SJSA1 (cell line): Measurements from ENCODE around the gene FAM171A1. TPM values are rescaled to one million over a fixed set of nuclear protein-coding genes. Genes with fewer than 3 reads are reported as not detected.
A peak's percentile ranks its signal among the peaks of the same experiment; 100 is the strongest.
"Not testable (repeated sequence)": the region's sequence is repeated elsewhere in the genome, so short reads cannot be mapped to it uniquely, and the experiment has no call there.

Experiments used
- DNase-seq, 2 experiments: peaks; one replicate each; pipeline ENCODE4 v3.0.0-alpha.2; 2015 to 2020; ENCODE audit warnings: low spot score in 2 of 2, low read depth in 1 of 2
- H3K27ac ChIP-seq: fragments of 250-450 bp; sonication (Bioruptor Pico); 2 replicates; pipeline ENCODE4 v1.5.1; 2020; ENCODE audit warnings: mild to moderate bottlenecking, moderate library complexity
- H3K27me3 ChIP-seq: fragments of 250-450 bp; sonication (Bioruptor Pico); replicated peaks from 2 replicates; pipeline ENCODE4 v1.5.1; 2020; ENCODE audit warnings: mild to moderate bottlenecking, moderate library complexity
- H3K36me3 ChIP-seq: fragments of 250-450 bp; sonication (Bioruptor Pico); 2 replicates; pipeline ENCODE4 v1.5.1; 2020; ENCODE audit warnings: mild to moderate bottlenecking
- H3K4me1 ChIP-seq: fragments of 250-450 bp; sonication (Bioruptor Pico); replicated peaks from 2 replicates; pipeline ENCODE4 v1.6.1; 2021; ENCODE audit warnings: mild to moderate bottlenecking
- H3K4me3 ChIP-seq: fragments of 250-450 bp; sonication (Bioruptor Pico); 2 replicates; pipeline ENCODE4 v1.5.1; 2020; ENCODE audit warnings: mild to moderate bottlenecking
- H3K9me3 ChIP-seq: fragments of 250-450 bp; sonication (Bioruptor Pico); replicated peaks from 2 replicates; pipeline ENCODE4 v1.5.1; 2020; ENCODE audit warnings: mild to moderate bottlenecking
- total RNA-seq: library from RNA; depleted of rRNA; stranded (reverse); fragments of >200 nt; shearing (Covaris generic); gene quantifications from 2 replicates; pipeline ENCODE4 v1.2.3, GENCODE V29; 2014

Gene FAM171A1
- total RNA-seq, 1 experiment from 2014 or later, result 60.3 TPM

DNA sequence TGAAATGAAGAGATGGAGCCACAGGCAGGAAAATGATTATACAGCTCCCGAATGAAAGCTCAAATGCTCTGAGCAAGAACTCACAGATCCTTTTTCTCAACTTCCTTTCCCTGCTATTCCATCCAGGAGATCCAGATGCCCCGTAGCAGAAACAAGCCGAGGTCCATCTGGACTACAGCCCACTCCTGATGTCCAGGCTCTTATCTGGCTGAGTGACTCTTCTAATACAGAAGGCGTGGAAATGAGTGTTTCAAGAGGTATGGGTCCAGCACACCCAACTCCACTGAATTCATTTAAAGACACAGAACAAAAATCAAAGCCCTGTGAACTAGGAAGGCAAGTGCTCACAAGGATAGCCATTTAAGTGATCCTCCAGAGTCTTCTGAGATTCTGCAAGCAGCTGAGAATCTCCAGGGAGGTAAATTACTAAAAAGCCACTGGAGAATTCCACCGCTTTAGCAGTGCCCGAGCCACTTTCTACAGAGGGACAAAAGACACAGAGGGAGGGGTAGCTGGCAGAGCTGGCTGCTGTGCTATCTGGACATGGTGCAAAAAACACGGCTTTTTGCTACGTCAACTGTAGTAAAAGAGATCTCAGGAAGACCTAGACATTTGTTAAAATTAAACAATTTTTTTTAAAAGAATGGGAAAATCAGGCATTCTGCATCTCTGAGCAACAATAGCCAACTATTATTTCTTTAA, 24.5 kb downstream of the FAM171A1 start:
- Histone ChIP-seq H3K4me1 (peaks cover 6% of the 10 kb centered on the region), H3K27me3 (no peaks in the 10 kb centered on the region), H3K36me3 (no peaks in the 10 kb centered on the region), H3K9me3 (no peaks in the 10 kb centered on the region), H3K27ac (no peak overlapping the region), H3K4me3 (no peak overlapping the region)
- no peak for DNase-seq

DNA sequence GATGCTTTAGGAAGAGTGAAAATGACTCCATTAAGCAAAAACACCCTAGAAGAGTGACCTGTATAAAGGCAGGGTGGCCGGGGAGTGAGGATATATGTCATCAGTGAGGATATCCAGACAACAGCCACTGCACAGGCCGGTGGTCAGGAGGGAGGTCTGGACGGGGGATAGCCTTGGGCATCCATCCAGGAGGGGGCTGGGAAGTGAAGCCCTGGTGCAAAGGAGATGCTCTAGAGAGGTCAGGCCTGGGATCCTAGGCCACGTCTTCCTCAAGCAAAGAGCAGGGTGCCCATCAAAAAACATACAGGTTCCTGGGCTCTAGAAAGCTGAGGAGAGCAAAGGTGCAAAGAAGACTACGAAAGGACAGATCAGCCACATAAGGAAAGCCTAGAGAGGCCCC, 25.6 kb downstream of the FAM171A1 start:
- no peaks in the 10 kb centered on the region for H3K36me3 ChIP-seq
- H3K27ac ChIP-seq, result no peak overlapping the region
- H3K27me3 ChIP-seq, result no peaks in the 10 kb centered on the region
- no peak overlapping the region for H3K4me3 ChIP-seq
- no peak for DNase-seq
- H3K9me3 ChIP-seq, result no peaks in the 10 kb centered on the region
- H3K4me1 ChIP-seq, result peaks cover 6% of the 10 kb centered on the region

DNA sequence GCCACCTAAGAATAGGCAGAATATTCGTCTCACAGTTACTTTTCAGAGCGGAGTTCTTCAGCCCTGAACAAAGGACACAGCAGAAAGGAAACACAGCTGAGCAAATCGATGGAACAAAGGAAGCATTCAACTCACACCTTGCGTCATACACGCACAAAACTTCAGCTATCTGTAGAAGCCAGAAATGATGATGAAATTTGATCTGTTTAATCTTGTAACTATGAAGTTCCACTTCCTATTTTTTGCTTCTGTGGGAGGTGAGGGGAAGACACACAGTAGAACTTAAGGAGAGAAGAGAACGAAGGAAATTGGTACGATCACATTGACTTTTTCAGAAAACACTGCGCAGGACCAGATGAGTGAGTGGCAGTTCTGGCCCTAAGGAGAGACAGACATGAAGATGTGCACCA, 26.2 kb downstream of the FAM171A1 start:
- no peak overlapping the region for H3K27ac ChIP-seq
- H3K9me3 ChIP-seq, result no peaks in the 10 kb centered on the region
- no peak for DNase-seq
- no peaks in the 10 kb centered on the region for H3K27me3 ChIP-seq
- H3K4me1 ChIP-seq, result peaks cover 11% of the 10 kb centered on the region
- no peaks in the 10 kb centered on the region for H3K36me3 ChIP-seq
- no peak overlapping the region for H3K4me3 ChIP-seq

DNA sequence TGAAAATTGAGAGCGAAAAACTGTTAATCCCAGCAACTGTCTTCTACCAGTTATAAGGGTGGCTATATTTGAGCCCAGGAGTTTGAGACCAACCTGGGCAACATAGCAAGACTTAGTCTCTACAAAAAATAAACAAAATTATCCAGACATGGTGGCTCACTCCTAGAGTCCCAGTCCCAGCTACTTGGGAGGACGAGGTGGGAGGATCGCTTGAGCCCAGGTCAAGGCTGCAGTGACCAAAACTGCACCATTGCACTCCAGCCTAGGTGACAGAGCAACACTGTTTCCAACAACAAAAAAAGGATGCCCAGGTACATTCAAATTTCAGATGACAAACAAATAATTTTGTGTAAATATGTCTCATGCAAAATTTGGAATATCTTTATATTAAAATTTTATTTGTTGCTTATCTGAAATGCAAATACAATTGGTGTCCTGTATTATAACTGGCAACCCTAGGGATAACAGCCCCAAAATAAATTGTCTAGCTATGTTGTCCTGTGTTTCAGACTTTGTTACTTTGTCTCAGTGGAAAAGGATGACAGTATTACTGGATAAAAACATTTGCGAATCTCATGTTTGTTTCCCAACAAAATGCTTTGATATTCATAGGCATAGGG, 26.7 kb downstream of the FAM171A1 start:
- no peak for DNase-seq
- H3K27me3 ChIP-seq, result no peaks in the 10 kb centered on the region
- no peak overlapping the region for H3K4me3 ChIP-seq
- H3K36me3 ChIP-seq, result no peaks in the 10 kb centered on the region
- no peak overlapping the region for H3K27ac ChIP-seq
- peaks cover 12% of the 10 kb centered on the region for H3K4me1 ChIP-seq
- no peaks in the 10 kb centered on the region for H3K9me3 ChIP-seq

DNA sequence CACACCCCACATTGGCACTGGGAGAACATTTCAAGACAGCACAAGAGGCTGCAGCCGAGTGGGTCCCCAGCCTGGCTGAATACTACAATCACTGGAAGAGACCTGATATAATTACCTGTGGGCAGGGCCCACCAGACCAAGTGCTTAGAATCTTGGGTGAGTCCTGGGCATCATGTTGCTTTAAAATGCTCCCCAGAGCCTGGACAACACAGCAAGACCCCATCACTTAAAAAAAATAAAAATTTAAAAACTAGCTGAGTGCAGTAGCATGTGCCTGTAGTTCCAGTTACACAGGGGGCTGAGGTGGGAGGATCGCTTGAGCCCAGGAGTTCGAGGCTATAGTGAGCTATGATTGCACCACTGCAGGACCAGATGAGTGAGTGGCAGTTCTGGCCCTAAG, 28.1 kb downstream of the FAM171A1 start:
- peaks cover 12% of the 10 kb centered on the region for H3K4me1 ChIP-seq
- no peaks in the 10 kb centered on the region for H3K27me3 ChIP-seq
- H3K27ac ChIP-seq, result no peak overlapping the region
- DNase-seq, result no peak
- no peaks in the 10 kb centered on the region for H3K36me3 ChIP-seq
- no peaks in the 10 kb centered on the region for H3K9me3 ChIP-seq
- H3K4me3 ChIP-seq, result no peak overlapping the region

DNA sequence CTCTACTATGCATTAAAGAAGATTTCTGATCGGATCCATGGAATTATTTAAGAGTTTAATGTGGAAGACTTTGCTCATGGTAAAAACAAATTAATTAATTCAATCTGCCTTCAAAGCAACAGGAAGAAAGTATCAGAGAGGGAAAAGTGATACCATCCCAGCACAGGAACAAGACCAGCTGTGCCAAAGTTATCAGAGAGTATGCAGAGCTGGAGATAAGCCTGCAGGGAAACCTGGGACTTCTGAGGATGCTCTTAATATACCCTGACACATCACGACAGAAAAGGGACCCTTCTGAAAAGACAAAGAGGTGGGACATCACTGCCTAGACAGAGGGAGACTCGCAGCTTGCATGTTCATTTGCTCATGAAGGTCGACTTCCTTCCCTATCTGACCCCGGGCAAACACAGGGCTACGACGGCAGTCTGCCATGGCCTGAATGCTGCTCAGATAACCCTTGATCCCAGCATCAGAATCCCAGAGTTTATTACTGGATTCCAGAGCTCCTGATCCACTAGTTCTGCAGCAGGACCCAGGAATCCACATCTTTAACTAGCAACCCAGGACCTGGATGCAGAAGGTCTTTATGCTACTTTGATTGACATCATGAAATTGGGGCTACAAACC, 29.5 kb downstream of the FAM171A1 start:
- H3K4me3 ChIP-seq, result no peak overlapping the region
- no peak for DNase-seq
- H3K36me3 ChIP-seq, result no peaks in the 10 kb centered on the region
- no peaks in the 10 kb centered on the region for H3K27me3 ChIP-seq
- no peak overlapping the region for H3K27ac ChIP-seq
- H3K4me1 ChIP-seq, result peaks cover 12% of the 10 kb centered on the region
- no peaks in the 10 kb centered on the region for H3K9me3 ChIP-seq

DNA sequence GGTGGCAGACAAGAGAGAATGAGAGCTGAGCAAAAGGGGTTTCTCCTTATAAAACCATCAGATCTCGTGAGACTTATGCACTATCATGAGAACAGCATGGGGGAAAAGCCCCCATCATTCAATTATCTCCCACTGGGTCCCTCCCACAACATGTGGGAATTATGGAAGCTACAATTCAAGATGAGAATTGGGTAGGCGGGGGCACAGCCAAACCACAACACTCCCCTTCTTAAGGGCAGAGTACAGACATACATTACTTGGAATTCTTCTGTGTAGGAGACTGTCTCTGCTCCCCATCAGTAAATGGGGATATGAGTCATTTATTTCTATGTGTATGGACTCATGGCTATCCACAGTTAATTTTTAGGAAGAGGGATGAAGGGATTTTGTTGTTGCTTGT, 31.2 kb downstream of the FAM171A1 start:
- H3K36me3 ChIP-seq, result no peaks in the 10 kb centered on the region
- no peaks in the 10 kb centered on the region for H3K9me3 ChIP-seq
- no peak overlapping the region for H3K4me3 ChIP-seq
- DNase-seq, result no peak
- no peaks in the 10 kb centered on the region for H3K27me3 ChIP-seq
- peaks cover 26% of the 10 kb centered on the region for H3K4me1 ChIP-seq
- no peak overlapping the region for H3K27ac ChIP-seq

DNA sequence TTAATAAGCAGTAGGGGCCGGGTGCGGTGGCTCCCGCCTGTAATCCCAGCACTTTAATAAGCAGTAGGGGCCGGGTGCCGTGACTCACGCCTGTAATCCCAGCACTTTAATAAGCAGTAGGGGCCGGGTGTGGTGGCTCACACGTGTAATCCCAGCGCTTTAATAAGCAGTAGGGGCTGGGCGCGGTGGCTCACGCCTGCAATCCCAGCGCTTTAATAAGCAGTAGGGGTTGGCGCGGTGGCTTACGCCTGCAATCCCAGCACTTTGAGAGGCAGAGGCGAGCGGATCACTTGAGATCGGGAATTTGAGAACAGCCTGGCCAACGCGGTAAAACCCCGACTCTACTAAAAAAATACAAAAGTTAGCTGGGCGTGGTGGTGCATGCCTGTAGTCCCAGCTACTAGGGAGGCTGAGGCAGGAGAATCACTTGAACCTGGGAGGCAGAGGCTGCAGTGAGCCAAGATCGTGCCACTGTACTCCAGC, 33.6 kb downstream of the FAM171A1 start:
- not testable (repeated sequence) for DNase-seq, H3K9me3 ChIP-seq, H3K27ac ChIP-seq, H3K4me3 ChIP-seq, H3K36me3 ChIP-seq, H3K27me3 ChIP-seq
- peaks cover 40% of the 10 kb centered on the region for H3K4me1 ChIP-seq

DNA sequence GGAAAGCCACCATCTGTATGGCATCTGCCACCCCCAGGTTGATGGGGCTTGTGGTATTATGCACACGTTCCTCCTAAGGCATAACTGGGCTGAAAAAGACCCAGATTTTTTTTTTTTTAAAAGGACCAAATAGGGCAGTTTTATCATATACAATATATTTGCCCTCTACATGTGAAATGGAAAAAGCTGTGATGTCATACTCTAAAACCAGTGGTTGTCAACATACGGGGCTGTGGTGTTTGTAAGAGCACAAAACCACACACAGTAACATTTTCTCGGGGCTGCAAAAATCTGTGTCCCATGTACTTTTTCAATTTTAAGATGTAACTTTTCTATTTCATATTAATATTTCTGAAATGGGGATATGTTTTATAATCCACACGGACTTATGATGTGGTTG, 34.9 kb downstream of the FAM171A1 start:
- H3K27ac ChIP-seq, result no peak overlapping the region
- 0 out of 2 replicates have a peak, but pooled peaks cover 3% of the 10 kb centered on the region for H3K36me3 ChIP-seq
- H3K9me3 ChIP-seq, result no peaks in the 10 kb centered on the region
- no peak for DNase-seq
- H3K27me3 ChIP-seq, result no peaks in the 10 kb centered on the region
- H3K4me1 ChIP-seq, result peaks cover 40% of the 10 kb centered on the region
- H3K4me3 ChIP-seq, result no peak overlapping the region

DNA sequence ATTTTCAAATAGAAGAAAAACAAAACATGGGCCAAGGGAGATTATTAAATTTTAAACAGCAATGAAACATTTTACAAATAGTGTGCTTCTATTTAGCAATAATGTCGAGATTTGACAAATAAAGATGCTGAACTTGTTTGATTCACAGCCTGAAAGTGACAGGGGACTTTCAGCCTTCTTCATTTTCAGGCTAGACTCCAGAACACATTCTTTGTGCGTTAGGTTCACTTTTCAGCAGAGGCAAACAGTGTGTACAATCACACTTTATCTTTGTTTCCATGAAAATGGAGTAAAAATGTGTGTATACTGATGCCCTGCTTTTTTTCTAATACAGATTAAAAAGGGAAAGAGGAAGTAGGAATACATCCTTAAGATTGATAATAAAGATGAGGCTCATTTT, 35.6 kb downstream of the FAM171A1 start:
- peaks cover 40% of the 10 kb centered on the region for H3K4me1 ChIP-seq
- H3K27me3 ChIP-seq, result no peaks in the 10 kb centered on the region
- H3K9me3 ChIP-seq, result no peaks in the 10 kb centered on the region
- no peak overlapping the region for H3K4me3 ChIP-seq
- no peak for DNase-seq
- H3K36me3 ChIP-seq, result 0 out of 2 replicates have a peak, but pooled peaks cover 3% of the 10 kb centered on the region
- H3K27ac ChIP-seq, result no peak overlapping the region

DNA sequence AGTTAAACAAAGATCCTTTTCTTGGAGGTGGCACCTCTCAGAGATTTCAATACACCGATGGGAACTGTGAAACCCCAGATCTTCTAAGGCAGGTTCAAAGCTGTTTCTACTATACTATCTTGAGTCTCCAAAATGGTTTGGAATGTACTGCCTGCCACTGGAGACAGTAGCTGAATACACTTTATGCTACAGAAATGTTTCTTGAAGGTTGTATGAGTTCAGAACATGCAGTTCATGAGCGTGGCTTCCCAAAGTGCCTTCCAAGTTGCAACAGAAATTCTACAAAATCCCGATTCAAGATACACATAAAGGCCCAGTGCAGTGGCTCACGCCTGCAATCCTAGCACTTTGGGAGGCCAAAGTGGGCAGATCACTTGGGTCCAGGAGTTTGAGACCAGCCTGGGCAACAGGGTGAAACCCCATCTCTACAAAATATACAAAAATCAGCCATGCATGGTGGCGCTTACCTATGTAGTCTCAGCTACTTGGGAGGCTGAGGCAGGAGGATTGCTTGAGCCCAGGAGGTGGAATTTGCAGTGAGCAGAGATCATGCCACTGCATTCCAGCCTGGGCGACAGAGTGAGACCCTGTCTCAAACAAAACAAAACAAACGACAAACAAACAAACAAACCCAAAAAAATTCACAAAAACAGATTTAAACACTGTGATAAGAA, 36.3 kb downstream of the FAM171A1 start:
- H3K4me1 ChIP-seq, result peaks cover 34% of the 10 kb centered on the region
- H3K27me3 ChIP-seq, result no peaks in the 10 kb centered on the region
- peak overlapping the region; percentile 37; the same call in 1 of the 2 replicates for H3K27ac ChIP-seq
- no peak for DNase-seq
- no peaks in the 10 kb centered on the region for H3K9me3 ChIP-seq
- 0 out of 2 replicates have a peak, but pooled peaks cover 3% of the 10 kb centered on the region for H3K36me3 ChIP-seq
- no peak overlapping the region for H3K4me3 ChIP-seq

DNA sequence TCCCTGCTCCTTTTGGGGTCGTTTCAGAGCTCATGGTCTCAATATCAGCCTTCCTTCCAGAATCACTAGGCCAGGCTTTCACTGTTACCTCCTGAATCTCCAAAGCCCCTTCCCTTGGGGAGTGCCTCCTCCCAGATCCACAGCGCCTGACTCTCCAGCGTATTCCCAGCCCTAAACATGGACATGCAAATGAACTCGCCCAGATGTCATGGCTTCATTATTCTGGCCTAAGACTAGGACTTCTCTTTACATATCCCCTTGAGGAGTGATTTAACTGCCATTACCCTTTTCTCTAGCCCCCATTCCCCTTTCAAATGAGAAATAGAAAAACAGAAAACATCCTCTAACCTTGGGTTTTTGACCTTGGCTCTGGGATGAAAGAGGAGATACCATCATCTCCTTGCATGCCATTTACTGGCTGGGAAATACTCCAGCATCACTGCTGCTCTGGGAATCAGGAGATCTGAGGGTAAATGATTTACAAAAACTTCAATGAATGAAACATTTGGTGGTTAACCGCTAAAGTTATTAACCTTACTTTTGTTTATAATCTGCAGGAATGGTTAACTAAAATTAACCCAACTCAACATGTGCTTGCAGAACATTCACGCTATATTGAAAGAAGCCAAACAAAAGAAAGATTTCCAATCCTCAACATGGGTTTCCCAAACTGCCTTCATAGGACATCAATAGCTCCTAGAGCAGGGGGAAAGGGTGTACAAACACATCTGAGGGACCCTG, 37.0 kb downstream of the FAM171A1 start:
- H3K27ac ChIP-seq, result peak overlapping the region; percentile 37; the same call in 1 of the 2 replicates
- H3K36me3 ChIP-seq, result 0 out of 2 replicates have a peak, but pooled peaks cover 3% of the 10 kb centered on the region
- peak in 1 of 2 experiments; percentile 74 for DNase-seq
- H3K4me3 ChIP-seq, result no peak overlapping the region
- H3K27me3 ChIP-seq, result no peaks in the 10 kb centered on the region
- no peaks in the 10 kb centered on the region for H3K9me3 ChIP-seq
- peaks cover 34% of the 10 kb centered on the region for H3K4me1 ChIP-seq

DNA sequence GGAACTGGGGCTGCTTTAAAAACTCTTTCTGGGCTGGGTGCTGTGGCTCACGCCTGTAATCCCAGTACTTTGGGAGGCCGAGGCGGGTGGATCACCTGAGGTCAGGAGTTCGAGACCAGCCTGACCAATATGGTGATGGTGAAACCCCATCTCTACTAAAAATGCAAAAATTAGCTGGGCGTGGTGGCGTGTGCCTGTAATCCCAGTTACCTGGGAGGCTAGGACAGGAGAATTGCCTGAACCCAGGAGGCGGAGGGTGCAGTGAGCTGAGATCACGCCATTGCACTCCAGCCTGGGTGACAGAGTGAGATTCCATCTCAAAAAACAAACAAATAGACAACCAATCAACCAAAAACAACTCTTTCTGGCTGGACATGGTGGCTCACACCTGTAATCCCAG, 37.9 kb downstream of the FAM171A1 start:
- not testable (repeated sequence) for H3K27ac ChIP-seq, H3K9me3 ChIP-seq, DNase-seq, H3K36me3 ChIP-seq, H3K27me3 ChIP-seq, H3K4me3 ChIP-seq
- H3K4me1 ChIP-seq, result peaks cover 34% of the 10 kb centered on the region
